HG02678 (cell line): ENCODE measurements around the gene SPACA1.

Experiments used
- ATAC-seq: cut with Tn5 transposase; IDR thresholded peaks from one replicate; pipeline ENCODE4 v1.9.1; 2021; ENCODE audit warnings: mild to moderate bottlenecking, moderate library complexity; ENCODE audit not compliant: unreplicated experiment

SPACA1 gene

GRCh38 chr6:88089708-88090107 is 42.1 kb downstream of the SPACA1 start:
- ATAC-seq: no peak

- no peak for ATAC-seq
These were observed 58.2 kb downstream of the SPACA1 start for GRCh38 chr6:88105741-88106340.

GRCh38 chr6:88107241-88107640 is 59.6 kb downstream of the SPACA1 start:
- no peak for ATAC-seq

- ATAC-seq: no peak
These were observed 64.3 kb downstream of the SPACA1 start for GRCh38 chr6:88111991-88112390.

- ATAC-seq: no peak
These were observed 67.2 kb downstream of the SPACA1 start for GRCh38 chr6:88114838-88115237.

- ATAC-seq: no peak
These were observed 67.7 kb downstream of the SPACA1 start for GRCh38 chr6:88115307-88115706.

GRCh38 chr6:88116276-88116675 is 68.6 kb downstream of the SPACA1 start:
- ATAC-seq: no peak
